ENCODE data around the gene TBX19. TPM values are rescaled to one million over a fixed set of nuclear protein-coding genes. Genes with fewer than 3 reads are reported as not detected.

TBX19 gene
- total RNA-seq, 2 donors from 2014 or later, result 1.9 to 3.8 TPM

- WGBS, result 87% methylated on average over 3 of the region's 3 CpGs
Observed at GRCh38 chr1:168341483-168341975, 60.9 kb downstream of the TBX19 start.

GRCh38 chr1:168342572-168343280, 62.0 kb downstream of the TBX19 start:
- intact Hi-C loops (cut with DNase I), result loop anchor here (2.0 to 5.0 kb wide), 4 partner anchors 90 to 1205 kb away; no protein-coding TSS in a partner anchor
- Histone ChIP-seq H3K27ac (peak overlapping the region in 1 of 2 donors; percentile 28), H3K9me3 (no peaks in the 10 kb centered on the region), H3K27me3 (replicated peaks; ENCODE audit: insufficient read depth) (no peaks in the 10 kb centered on the region), H3K36me3 (no peaks in the 10 kb centered on the region), H3K4me3 (no peak overlapping the region), H3K4me1 (replicated peaks) (no peaks in the 10 kb centered on the region)
- no peak for TF ChIP-seq POLR2A (IDR thresholded peaks at IDR 0.05)
- TF ChIP-seq, protein P1, sequence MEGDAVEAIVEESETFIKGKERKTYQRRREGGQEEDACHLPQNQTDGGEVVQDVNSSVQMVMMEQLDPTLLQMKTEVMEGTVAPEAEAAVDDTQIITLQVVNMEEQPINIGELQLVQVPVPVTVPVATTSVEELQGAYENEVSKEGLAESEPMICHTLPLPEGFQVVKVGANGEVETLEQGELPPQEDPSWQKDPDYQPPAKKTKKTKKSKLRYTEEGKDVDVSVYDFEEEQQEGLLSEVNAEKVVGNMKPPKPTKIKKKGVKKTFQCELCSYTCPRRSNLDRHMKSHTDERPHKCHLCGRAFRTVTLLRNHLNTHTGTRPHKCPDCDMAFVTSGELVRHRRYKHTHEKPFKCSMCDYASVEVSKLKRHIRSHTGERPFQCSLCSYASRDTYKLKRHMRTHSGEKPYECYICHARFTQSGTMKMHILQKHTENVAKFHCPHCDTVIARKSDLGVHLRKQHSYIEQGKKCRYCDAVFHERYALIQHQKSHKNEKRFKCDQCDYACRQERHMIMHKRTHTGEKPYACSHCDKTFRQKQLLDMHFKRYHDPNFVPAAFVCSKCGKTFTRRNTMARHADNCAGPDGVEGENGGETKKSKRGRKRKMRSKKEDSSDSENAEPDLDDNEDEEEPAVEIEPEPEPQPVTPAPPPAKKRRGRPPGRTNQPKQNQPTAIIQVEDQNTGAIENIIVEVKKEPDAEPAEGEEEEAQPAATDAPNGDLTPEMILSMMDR (IDR thresholded peaks at IDR 0.05), result peak; percentile 53 to 89 (median 83)
- TF ChIP-seq POLR2AphosphoS5 (IDR thresholded peaks at IDR 0.05), result peak; percentile 59
- 11% methylated on average over 21 of the region's 21 CpGs for WGBS
- peak; percentile 74 for DNase-seq (ENCODE audit: low spot score)

More at GRCh38 chr1:168341483-168341975, 60.9 kb downstream of the TBX19 start:
- Histone ChIP-seq H3K27me3 (replicated peaks; ENCODE audit: insufficient read depth) (no peaks in the 10 kb centered on the region), H3K4me1 (replicated peaks) (no peaks in the 10 kb centered on the region), H3K4me3 (no peak overlapping the region), H3K9me3 (no peaks in the 10 kb centered on the region), H3K36me3 (no peaks in the 10 kb centered on the region), H3K27ac (no peak overlapping the region)
- intact Hi-C loops (cut with DNase I), result loop anchor here (5.0 kb wide), 2 partner anchors 91 to 1206 kb away; no protein-coding TSS in a partner anchor
- no peak for DNase-seq (ENCODE audit: low spot score)
- no peak for TF ChIP-seq POLR2A (IDR thresholded peaks at IDR 0.05)
- no peak for TF ChIP-seq POLR2AphosphoS5 (IDR thresholded peaks at IDR 0.05)
- TF ChIP-seq, protein P1 (IDR thresholded peaks at IDR 0.05), result no peak

DNA sequence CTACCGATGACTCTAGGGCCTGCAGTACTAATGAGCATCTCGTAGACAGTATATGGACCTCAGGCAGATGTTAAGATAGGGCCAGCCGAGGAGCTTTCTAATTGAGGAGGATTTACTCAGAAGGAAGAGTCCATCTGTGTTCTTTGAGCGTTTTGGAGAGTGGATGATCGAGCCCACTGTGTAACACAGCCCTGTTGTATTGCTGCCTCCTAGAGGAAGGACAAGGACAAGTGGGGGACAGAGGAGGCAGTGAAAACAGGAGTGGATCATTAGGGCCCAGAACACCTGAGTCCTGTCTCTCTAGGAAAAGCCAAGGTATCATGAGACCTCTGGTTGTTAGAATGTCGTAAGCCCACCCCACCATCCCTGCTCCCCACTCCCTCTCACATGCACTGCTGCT, 62.9 kb downstream of the TBX19 start:
- 85% methylated on average over 6 of the region's 6 CpGs for WGBS
- no peaks in the 10 kb centered on the region for H3K9me3 ChIP-seq
- H3K36me3 ChIP-seq, result no peaks in the 10 kb centered on the region
- H3K27ac ChIP-seq, result no peak overlapping the region
- H3K4me1 ChIP-seq (replicated peaks), result no peaks in the 10 kb centered on the region
- intact Hi-C loops (cut with DNase I), result loop anchor here (2.0 to 5.0 kb wide), 4 partner anchors 89 to 1204 kb away; no protein-coding TSS in a partner anchor
- H3K27me3 ChIP-seq (replicated peaks; ENCODE audit: insufficient read depth), result no peaks in the 10 kb centered on the region
- no peak for DNase-seq (ENCODE audit: low spot score)
- H3K4me3 ChIP-seq, result no peak overlapping the region
- no peak for TF ChIP-seq POLR2A (IDR thresholded peaks at IDR 0.05)
- no peak for TF ChIP-seq POLR2AphosphoS5 (IDR thresholded peaks at IDR 0.05)
- TF ChIP-seq, protein P1 (IDR thresholded peaks at IDR 0.05), result no peak

DNA sequence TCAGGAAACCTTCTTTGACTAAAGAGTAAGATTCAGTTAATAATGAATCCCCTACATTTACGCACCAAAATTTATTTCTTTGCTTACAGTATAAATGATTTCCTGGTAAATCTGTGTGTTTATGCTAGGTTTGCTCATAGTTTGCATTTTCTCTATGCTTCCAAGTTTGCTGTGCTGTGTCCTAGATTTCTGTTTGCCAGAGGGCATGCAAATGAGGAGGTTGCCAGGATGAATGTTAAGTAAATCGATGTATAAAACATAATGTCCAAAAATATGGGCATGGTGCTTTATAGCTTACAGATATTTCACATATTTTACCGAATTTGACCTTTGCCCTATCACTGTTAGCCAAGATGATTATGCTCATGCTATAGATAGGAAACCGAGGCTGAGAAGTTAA, 63.8 kb downstream of the TBX19 start:
- H3K4me3 ChIP-seq, result no peak overlapping the region

More for the DNA sequence above, 63.8 kb downstream of the TBX19 start:
- H3K27me3 ChIP-seq (replicated peaks; ENCODE audit: insufficient read depth), result no peaks in the 10 kb centered on the region
- no peaks in the 10 kb centered on the region for H3K4me1 ChIP-seq (replicated peaks)
- 86% methylated on average over 4 of the region's 4 CpGs for WGBS
- H3K9me3 ChIP-seq, result no peaks in the 10 kb centered on the region
- TF ChIP-seq POLR2A (IDR thresholded peaks at IDR 0.05) (no peak), POLR2AphosphoS5 (IDR thresholded peaks at IDR 0.05) (no peak)
- TF ChIP-seq, protein P1 (IDR thresholded peaks at IDR 0.05), result no peak
- intact Hi-C loops (cut with DNase I), result loop anchor here (5.0 kb wide), 2 partner anchors 88 to 1203 kb away; no protein-coding TSS in a partner anchor
- no peaks in the 10 kb centered on the region for H3K36me3 ChIP-seq
- DNase-seq (ENCODE audit: low spot score), result no peak
- H3K27ac ChIP-seq, result no peak overlapping the region
